ENCODE results near the gene CCDC28B.

DNA sequence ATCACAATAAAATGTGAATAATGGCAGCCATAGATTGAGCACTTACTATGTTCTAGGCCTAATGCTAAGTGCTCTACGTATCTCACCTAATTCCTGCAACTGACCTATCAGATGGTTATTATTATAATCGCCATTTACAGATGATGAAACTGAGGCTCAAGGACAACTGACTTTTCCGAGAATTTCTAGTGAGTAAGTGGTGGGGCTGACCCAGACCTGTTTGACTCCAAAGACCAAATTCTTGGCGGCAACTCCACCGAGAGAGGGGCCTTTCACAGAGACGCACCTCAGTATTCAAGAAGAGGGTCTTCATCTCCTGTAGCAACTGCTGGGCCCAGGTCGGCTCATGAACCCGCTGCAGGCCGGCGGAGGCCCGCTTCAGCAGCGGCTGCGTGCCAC lies 21.2 kb downstream of the CCDC28B start:
- no peak for TF ChIP-seq EZH2phosphoT487 (IDR thresholded peaks at IDR 0.05; ENCODE audit: borderline replicate concordance, low read depth)
- TF ChIP-seq PBX3 (IDR thresholded peaks at IDR 0.05) = no peak
- TF ChIP-seq GATA2 (CRISPR knock-in tag; IDR thresholded peaks at IDR 0.05) = no peak
- no peak for TF ChIP-seq POLR2AphosphoS5 (IDR thresholded peaks at IDR 0.05; ENCODE audit: low read depth, low read length)
- no peak for TF ChIP-seq JUND (IDR thresholded peaks at IDR 0.05)
- TF ChIP-seq FOXM1 (IDR thresholded peaks at IDR 0.05; ENCODE audit: low read depth) = no peak
- TF ChIP-seq, protein P1, sequence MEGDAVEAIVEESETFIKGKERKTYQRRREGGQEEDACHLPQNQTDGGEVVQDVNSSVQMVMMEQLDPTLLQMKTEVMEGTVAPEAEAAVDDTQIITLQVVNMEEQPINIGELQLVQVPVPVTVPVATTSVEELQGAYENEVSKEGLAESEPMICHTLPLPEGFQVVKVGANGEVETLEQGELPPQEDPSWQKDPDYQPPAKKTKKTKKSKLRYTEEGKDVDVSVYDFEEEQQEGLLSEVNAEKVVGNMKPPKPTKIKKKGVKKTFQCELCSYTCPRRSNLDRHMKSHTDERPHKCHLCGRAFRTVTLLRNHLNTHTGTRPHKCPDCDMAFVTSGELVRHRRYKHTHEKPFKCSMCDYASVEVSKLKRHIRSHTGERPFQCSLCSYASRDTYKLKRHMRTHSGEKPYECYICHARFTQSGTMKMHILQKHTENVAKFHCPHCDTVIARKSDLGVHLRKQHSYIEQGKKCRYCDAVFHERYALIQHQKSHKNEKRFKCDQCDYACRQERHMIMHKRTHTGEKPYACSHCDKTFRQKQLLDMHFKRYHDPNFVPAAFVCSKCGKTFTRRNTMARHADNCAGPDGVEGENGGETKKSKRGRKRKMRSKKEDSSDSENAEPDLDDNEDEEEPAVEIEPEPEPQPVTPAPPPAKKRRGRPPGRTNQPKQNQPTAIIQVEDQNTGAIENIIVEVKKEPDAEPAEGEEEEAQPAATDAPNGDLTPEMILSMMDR (IDR thresholded peaks at IDR 0.05) = no peak
- no peak for TF ChIP-seq TAF1 (IDR thresholded peaks at IDR 0.05; ENCODE audit: borderline replicate concordance, low read depth, low read length)

Data from SK-N-SH (cell line).